Measurements from ENCODE around the gene SOWAHA.
A peak's percentile ranks its signal among the peaks of the same experiment; 100 is the strongest.

The SOWAHA gene

DNA sequence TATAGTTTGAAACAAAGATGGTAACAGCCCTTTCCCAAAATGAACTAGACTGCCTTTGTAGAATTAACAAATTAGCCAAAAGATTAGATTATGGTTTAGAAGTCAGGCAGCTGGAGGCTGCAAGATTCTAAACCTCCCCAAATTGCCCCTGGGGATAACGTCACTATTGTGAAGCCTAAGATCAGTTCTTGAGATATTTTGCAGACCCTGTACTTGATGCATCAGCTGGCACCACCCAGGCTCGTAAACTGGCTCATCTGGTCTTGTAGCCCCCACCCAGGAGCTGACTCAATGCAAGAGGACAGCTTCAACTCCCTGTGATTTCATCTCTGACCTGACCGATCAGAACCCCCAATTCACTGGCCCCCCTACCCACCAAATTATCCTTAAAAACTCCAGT, 4.2 kb upstream of the SOWAHA start:
- no peak for DNase-seq

DNA sequence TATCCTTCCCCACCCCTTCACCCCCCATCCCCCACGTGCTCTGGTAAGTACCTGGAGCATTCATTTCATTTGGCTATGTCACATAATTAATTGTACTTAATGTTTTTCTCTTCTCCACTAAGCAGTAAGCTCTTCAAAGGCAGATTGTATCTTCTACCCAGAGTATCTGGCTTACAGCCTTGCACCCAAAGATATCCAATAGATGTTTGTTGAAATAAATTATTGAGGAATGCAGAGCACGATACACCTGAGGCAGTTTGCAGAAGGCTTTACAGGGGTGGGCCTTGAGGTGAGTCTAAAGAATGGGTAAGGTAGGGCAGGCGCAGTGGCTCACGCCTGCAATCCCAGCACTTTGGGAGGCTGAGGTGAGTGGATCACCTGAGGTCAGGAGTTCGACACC, 2.5 kb upstream of the SOWAHA start:
- DNase-seq = no peak

- no peak for DNase-seq
These were observed 858 bp upstream of the SOWAHA start for GRCh38 chr5:132812123-132812765.

- DNase-seq = peak; percentile 38
These were observed 749 bp downstream of the SOWAHA start for GRCh38 chr5:132813599-132814502.

DNA sequence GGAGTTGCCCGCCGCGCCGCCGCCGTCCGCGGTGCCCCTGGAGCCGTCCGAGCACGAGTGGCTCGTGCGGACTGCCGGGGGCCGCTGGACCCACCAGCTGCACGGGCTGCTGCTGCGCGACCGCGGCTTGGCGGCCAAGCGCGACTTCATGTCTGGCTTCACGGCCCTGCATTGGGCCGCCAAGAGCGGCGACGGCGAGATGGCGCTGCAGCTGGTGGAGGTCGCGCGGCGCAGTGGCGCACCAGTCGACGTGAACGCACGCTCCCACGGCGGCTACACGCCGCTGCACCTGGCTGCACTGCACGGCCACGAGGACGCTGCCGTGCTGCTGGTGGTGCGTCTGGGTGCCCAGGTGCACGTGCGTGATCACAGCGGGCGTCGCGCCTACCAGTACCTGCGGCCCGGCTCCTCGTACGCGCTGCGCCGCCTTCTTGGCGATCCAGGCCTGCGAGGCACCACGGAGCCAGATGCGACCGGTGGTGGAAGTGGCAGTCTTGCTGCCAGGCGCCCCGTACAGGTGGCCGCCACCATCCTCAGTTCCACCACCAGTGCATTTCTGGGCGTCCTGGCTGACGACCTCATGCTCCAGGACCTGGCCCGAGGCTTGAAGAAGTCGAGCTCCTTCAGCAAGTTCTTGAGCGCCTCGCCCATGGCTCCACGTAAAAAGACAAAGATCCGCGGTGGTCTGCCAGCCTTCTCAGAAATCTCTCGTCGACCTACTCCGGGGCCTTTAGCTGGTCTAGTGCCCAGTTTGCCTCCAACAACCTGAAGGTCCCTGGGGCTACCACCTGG, 1.6 kb downstream of the SOWAHA start:
- DNase-seq = no peak

GRCh38 chr5:132815454-132815853, 2.4 kb downstream of the SOWAHA start:
- DNase-seq = no peak

- DNase-seq = no peak
These were observed 3.0 kb downstream of the SOWAHA start for GRCh38 chr5:132816083-132816482.

GRCh38 chr5:132816554-132816953, 3.5 kb downstream of the SOWAHA start:
- no peak for DNase-seq

GRCh38 chr5:132817011-132817410, 3.9 kb downstream of the SOWAHA start:
- DNase-seq = no peak

DNA sequence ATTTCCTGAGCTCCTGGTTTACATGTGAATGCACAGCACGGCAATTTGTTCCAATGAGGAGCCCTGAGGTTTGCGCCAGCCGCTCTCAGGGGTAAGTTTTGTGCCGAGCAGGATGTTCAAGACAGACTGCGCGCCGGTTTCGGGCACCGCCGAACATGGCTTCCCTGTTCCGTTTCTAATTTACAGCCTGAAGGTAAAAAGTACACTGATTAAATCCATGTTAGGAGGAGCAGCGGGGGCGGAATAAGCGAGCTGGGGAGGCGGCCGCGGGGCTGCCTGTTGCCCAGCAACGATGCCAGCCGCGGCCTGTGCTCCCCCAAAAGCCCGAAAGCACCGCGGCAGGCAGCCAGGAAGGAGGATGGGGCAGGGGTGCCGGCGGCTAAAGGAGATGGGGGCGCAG, 6.4 kb downstream of the SOWAHA start:
- DNase-seq = no peak

DNA sequence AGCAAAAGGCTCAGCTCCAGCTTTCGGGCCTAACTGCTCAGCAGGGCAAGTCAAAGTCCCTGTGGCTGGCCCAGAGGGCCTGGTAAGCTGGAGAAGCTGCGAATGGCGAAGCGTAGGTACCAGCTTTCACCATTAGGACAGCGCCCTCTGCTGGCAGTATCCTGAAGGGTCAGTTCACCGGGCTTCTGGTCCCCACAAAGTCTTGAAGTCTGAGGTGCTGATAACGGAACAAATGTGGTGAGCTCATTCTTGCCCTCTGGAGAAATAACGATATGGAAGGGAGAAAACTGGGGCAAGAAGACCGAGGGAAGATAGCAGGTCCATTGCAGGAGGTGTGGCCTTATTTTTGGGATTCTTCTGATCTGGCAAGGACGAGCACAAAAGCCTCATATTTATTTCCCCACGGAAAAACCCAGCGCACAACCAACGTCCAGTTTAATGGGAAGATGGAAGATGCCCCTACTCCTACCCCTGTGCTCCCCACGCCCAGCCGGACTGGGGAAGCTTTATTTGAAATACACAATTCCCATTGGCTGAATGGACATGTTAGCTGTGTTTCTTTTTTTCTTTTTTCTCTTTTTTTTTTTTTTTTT, 7.2 kb downstream of the SOWAHA start:
- peak; percentile 86 for DNase-seq

DNA sequence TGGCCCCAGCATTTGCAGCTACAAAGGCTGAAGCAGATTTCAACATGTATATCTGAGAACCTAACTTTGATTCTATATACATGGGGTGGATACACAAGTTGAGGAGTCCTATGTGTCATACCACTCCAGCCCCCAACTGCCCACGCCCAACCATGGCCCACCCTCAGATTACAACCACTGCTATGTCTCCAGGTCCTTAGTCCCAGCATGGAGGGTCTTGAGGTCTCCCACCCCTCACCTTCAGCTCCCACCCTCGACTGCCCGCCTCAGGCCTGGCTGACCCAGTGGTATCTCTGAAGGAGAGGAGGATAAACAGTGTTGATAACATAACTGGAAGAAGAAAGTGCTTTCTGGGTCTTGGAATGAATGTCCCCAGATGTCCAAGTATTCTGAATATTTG, 8.2 kb downstream of the SOWAHA start:
- DNase-seq = no peak

DNA sequence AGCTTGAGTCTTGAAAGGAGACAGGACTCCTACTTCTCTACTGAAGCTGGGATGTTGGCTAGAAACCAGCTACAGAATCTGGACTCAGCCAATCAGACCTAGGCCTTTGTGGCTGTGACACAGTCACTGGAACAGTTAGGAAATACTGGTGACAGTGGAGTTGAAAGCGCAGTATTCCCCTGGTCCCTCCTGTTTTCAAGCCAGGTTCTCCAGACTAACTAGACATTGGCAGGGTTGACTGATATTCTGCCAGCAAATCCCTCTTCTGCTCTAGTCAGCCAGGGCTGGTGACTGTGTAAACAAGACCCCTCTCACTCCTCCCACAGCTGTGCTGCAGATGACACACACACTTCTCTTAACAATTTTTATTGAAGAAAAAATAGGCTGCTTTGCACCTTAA, 8.7 kb downstream of the SOWAHA start:
- DNase-seq = no peak

DNA sequence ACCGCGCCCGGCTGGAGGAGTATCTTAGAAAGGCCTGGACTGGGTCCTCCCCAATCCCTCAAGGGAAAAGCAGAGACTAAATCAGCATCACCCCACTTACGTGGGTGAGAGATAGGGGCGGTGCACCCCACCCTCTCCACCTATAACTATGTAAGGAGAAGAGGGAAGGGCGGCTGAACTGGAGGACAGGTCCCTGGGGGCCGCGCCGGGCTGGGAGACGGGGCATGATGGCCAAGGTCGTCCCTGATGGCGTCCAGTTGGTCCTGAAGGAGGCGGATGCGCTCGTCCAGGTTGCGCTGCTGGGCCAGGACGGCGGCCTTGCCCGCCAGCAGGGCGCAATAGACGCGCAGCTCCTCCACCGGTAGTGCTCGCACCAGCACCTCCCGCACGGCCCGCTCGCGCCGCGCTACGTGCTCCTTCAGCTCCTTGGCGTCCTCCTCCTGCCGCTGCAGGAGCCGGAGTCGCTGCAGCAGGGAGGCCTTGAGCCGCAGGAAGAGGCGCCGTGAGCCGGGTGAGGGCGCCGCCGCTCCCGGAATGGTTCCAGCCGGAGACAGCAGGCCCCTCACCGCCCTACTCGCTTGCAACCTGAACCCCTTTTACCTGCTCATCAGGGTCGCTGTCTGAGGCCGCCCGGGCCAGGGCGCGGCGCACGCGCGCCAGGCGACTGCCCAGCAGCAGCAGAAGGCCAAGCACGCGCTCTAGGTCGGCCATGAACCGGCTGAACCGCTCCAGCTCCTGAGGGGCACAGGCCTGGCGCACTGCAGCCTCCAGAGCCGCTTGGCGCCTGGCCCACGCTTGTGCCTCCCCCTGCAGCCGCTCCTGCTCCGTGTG, 9.8 kb downstream of the SOWAHA start:
- DNase-seq = no peak

DNA sequence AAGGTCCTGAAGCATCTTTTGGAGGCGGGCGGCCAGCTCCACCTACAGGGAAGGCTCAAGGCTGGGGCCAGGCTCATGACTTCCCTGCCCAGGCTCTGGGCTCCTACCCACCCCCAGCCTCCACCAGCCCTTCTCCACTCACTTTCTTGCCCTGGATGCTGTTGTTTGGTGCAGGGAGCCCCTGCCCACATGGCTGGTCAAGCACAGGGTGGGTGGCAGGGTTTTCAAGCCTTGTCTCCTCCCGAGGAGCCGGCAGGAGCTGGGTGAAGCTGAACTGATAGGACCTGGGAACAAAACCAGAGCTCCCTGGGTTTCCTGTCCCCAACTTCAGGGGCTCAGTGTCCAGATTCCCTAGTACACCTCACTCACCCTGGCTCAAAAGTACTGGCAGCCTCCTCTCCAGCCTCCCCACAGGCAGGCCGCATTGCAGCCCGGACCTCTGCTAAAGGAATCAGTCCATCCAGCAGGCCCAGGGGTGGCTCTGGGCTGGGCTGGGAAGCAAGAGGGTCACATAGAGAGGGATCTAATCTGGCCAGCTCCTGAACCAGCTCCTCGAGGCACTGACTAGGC, 10.5 kb downstream of the SOWAHA start:
- no peak for DNase-seq

GRCh38 chr5:132824426-132824825, 11.3 kb downstream of the SOWAHA start:
- DNase-seq = no peak

- no peak for DNase-seq
These were observed 12.1 kb downstream of the SOWAHA start for GRCh38 chr5:132825033-132825833.

- DNase-seq = no peak
These were observed 12.8 kb downstream of the SOWAHA start for GRCh38 chr5:132825834-132826391.

GRCh38 chr5:132826424-132827082, 13.5 kb downstream of the SOWAHA start:
- no peak for DNase-seq
